ENCODE data around the gene PARP4. TPM values are rescaled to one million over a fixed set of nuclear protein-coding genes. Genes with fewer than 3 reads are reported as not detected.
"Not testable (repeated sequence)": the region's sequence is repeated elsewhere in the genome, so short reads cannot be mapped to it uniquely, and the experiment has no call there.

Gene PARP4
- total and polyA plus RNA-seq, 12 donors: 19.8 to 92.2 (median 62.6) TPM

- Histone ChIP-seq H3K27ac (no peak overlapping the region), H3K4me1 (replicated peaks in 1 of 2) (no peaks in the 10 kb centered on the region), H3K9me3 (replicated peaks in 1 of 3) (no peaks in the 10 kb centered on the region), H3K27me3 (no peaks in the 10 kb centered on the region), H3K36me3 (replicated peaks in 1 of 2) (peaks cover 0 to 67% of the 10 kb centered on the region in 2 donors), H3K4me3 (no peak overlapping the region)
- peak in 2 of 7 donors; percentile 15 to 20 for DNase-seq
- 55 to 76% (median 65%) methylated on average over 7 of the region's 7 CpGs for WGBS, 4 donors
- intact Hi-C loops (cut with DNase I): no loop called here
- TF ChIP-seq POLR2A (IDR thresholded peaks at IDR 0.05) (no peak), CTCF (IDR thresholded peaks at IDR 0.05) (peak in 3 of 6 experiments; percentile 4 to 9 (median 6))
Observed at GRCh38 chr13:24491845-24492244, 20.7 kb downstream of the PARP4 start.

GRCh38 chr13:24489721-24490120 lies 22.9 kb downstream of the PARP4 start:
- peaks cover 0 to 74% of the 10 kb centered on the region in 2 donors for H3K36me3 ChIP-seq (replicated peaks in 1 of 2)
- no peaks in the 10 kb centered on the region for H3K4me1 ChIP-seq (replicated peaks in 1 of 2)
- no peak overlapping the region for H3K27ac ChIP-seq
- TF ChIP-seq CTCF (IDR thresholded peaks at IDR 0.05) (no peak), POLR2A (IDR thresholded peaks at IDR 0.05) (no peak)
- 91 to 99% (median 94%) methylated on average over 6 of the region's 6 CpGs for WGBS, 4 donors
- intact Hi-C loops (cut with DNase I): no loop called here
- DNase-seq: no peak
- no peaks in the 10 kb centered on the region for H3K27me3 ChIP-seq
- H3K9me3 ChIP-seq (replicated peaks in 1 of 3): no peaks in the 10 kb centered on the region
- no peak overlapping the region for H3K4me3 ChIP-seq

DNA sequence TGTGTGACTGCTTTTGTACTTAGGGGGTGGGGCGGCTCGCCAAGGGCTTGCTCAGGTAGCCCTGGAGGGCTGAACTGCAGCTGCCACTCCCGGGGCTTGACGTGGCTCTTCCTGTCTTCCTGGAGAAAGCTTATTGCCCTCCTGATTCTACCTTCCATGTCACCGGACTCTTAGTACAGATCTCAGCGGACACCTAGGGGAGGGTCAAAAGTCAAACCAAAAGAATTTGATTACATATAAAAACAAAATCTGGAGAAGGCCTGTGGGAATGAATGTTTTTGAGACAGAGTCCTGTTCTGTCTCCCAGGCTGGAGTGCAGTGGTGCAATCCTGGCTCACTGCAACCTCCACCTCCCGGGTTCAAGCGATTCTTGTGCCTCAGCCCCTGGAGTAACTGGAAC lies 24.5 kb downstream of the PARP4 start:
- WGBS, 4 donors: 67 to 91% (median 86%) methylated on average over 4 to 8 of the region's 8 CpGs
- H3K9me3 ChIP-seq (replicated peaks in 1 of 3); DNase-seq; intact Hi-C loops (cut with DNase I); H3K27ac ChIP-seq; H3K4me3 ChIP-seq; H3K4me1 ChIP-seq (replicated peaks in 1 of 2); H3K27me3 ChIP-seq: not testable (repeated sequence)
- peaks cover 0 to 72% of the 10 kb centered on the region in 2 donors for H3K36me3 ChIP-seq (replicated peaks in 1 of 2)

DNA sequence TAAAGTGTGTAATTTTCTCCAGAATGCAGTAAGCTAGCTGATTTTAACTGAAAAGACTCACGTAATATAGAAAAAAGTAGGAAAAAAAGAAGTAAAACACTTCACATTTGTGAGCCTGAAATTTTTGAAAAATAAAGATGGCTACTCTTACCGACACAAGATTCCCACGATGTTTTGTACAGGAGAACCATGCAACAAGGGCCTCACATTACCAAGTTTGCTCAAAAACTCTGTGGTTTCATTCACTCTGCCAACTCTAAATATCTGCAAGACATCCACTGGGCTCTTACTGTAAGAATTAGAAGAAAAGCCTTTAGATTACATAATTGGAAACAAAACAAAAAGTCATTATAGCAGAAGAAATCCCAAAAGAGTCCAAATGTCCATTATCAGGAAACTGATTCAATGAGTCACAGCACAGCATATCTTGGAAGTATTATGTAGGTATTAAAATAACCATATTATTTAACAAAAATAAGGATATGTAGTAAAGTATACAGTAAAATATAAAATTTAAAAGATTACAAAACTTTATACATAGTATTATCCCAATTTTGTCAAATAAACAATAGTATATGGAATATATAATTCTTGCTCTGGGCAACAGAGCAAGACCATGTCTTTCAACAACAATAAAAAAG lies 26.4 kb downstream of the PARP4 start:
- H3K4me3 ChIP-seq; H3K27ac ChIP-seq; intact Hi-C loops (cut with DNase I); H3K4me1 ChIP-seq (replicated peaks in 1 of 2); DNase-seq; H3K27me3 ChIP-seq; H3K9me3 ChIP-seq (replicated peaks in 1 of 3): not testable (repeated sequence)
- H3K36me3 ChIP-seq (replicated peaks in 1 of 2): peaks cover 0 to 72% of the 10 kb centered on the region in 2 donors
- 91 to 98% (median 95%) methylated on average over 3 of the region's 3 CpGs for WGBS, 4 donors

- no peak overlapping the region for H3K4me3 ChIP-seq
- 87 to 92% (median 91%) methylated on average over 4 to 5 of the region's 5 CpGs for WGBS, 4 donors
- H3K36me3 ChIP-seq (replicated peaks in 1 of 2): peaks cover 0 to 56% of the 10 kb centered on the region in 2 donors
- H3K9me3 ChIP-seq (replicated peaks in 1 of 3): no peaks in the 10 kb centered on the region
- intact Hi-C loops (cut with DNase I): no loop called here
- no peak overlapping the region for H3K27ac ChIP-seq
- no peaks in the 10 kb centered on the region for H3K27me3 ChIP-seq
- H3K4me1 ChIP-seq (replicated peaks in 1 of 2): no peaks in the 10 kb centered on the region
- no peak for DNase-seq
- TF ChIP-seq POLR2A (IDR thresholded peaks at IDR 0.05): no peak
- TF ChIP-seq CTCF (IDR thresholded peaks at IDR 0.05): no peak
Observed at GRCh38 chr13:24473686-24474085, 38.9 kb downstream of the PARP4 start.

DNA sequence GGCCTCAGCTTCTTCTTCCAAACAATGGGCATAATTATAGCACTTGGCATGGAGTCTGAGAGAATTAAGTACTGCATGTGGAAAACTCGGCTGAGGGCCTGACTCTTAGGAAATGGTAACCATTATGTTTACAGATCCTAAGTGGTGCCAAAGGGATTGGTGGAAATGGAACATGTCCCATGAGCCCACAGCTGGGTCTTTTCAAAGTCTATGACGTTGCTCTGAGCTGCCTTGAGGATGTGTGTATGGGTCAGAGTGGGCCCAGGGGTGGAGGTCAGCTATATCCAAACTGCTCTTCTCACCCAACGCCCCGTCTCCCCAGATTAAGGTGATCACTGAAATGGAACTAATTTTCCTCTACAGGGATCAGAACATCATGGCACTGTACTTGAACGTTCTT lies 40.4 kb downstream of the PARP4 start:
- H3K4me3 ChIP-seq; H3K4me1 ChIP-seq (replicated peaks in 1 of 2); H3K27ac ChIP-seq; H3K27me3 ChIP-seq; DNase-seq; intact Hi-C loops (cut with DNase I); H3K9me3 ChIP-seq (replicated peaks in 1 of 3): not testable (repeated sequence)
- peaks cover 0 to 63% of the 10 kb centered on the region in 2 donors for H3K36me3 ChIP-seq (replicated peaks in 1 of 2)
- 68 to 94% (median 82%) methylated on average over 4 to 5 of the region's 5 CpGs for WGBS, 4 donors

Data from adrenal gland (tissue), 12 donors.